ENCODE measurements around the gene GRK5. TPM values are rescaled to one million over a fixed set of nuclear protein-coding genes. Genes with fewer than 3 reads are reported as not detected.

GRK5 gene
- total RNA-seq, 1 experiment from 2014 or later: 58.2 TPM

- TF ChIP-seq EZH2 (IDR thresholded peaks at IDR 0.05; ENCODE audit: borderline replicate concordance, low read depth, low read length, poor library complexity, severe bottlenecking) (no peak), CTCF (conservative IDR thresholded peaks at IDR 0.05; ENCODE audit: low read depth, low read length) (no peak)
- Histone ChIP-seq H3K27me3 (replicated peaks; ENCODE audit: insufficient read depth, low read depth, low read length, poor library complexity) (no peaks in the 10 kb centered on the region), H3K36me3 (ENCODE audit: insufficient read depth, low read length, poor library complexity, severe bottlenecking) (peaks cover 12% of the 10 kb centered on the region), H3K4me3 (ENCODE audit: low read depth, low read length, poor library complexity, severe bottlenecking) (no peak overlapping the region), H3K9me3 (ENCODE audit: low read depth, low read length, poor library complexity, severe bottlenecking) (no peaks in the 10 kb centered on the region), H3K27ac (ENCODE audit: low read depth, low read length, poor library complexity, severe bottlenecking) (no peak overlapping the region), H3K4me1 (ENCODE audit: insufficient read depth, low read length, poor library complexity, severe bottlenecking) (no peaks in the 10 kb centered on the region)
- POLR2A ChIA-PET (ENCODE audit: low non-redundant PET): no interaction called here
- intact Hi-C loops (cut with micrococcal nuclease; ENCODE audit: unreplicated experiment): no loop called here
- CTCF ChIA-PET: no interaction called here
- BruUV-seq (replicated peaks): no TSS peak
- no peak for DNase-seq (ENCODE audit: low spot score)
Observed at GRCh38 chr10:119455609-119456434, 248.5 kb downstream of the GRK5 start.

GRCh38 chr10:119456435-119456810 lies 249.1 kb downstream of the GRK5 start:
- no peaks in the 10 kb centered on the region for H3K27me3 ChIP-seq (replicated peaks; ENCODE audit: insufficient read depth, low read depth, low read length, poor library complexity)
- TF ChIP-seq EZH2 (IDR thresholded peaks at IDR 0.05; ENCODE audit: borderline replicate concordance, low read depth, low read length, poor library complexity, severe bottlenecking) (no peak), CTCF (conservative IDR thresholded peaks at IDR 0.05; ENCODE audit: low read depth, low read length) (no peak)
- ChIA-PET CTCF (no interaction called here), POLR2A (ENCODE audit: low non-redundant PET) (no interaction called here)
- no peak overlapping the region for H3K4me3 ChIP-seq (ENCODE audit: low read depth, low read length, poor library complexity, severe bottlenecking)
- peaks cover 12% of the 10 kb centered on the region for H3K36me3 ChIP-seq (ENCODE audit: insufficient read depth, low read length, poor library complexity, severe bottlenecking)
- H3K27ac ChIP-seq (ENCODE audit: low read depth, low read length, poor library complexity, severe bottlenecking): no peak overlapping the region
- intact Hi-C loops (cut with micrococcal nuclease; ENCODE audit: unreplicated experiment): no loop called here
- no peak for DNase-seq (ENCODE audit: low spot score)
- no peaks in the 10 kb centered on the region for H3K4me1 ChIP-seq (ENCODE audit: insufficient read depth, low read length, poor library complexity, severe bottlenecking)
- BruUV-seq (replicated peaks): no TSS peak
- H3K9me3 ChIP-seq (ENCODE audit: low read depth, low read length, poor library complexity, severe bottlenecking): no peaks in the 10 kb centered on the region

- BruUV-seq (replicated peaks): no TSS peak
- H3K27ac ChIP-seq (ENCODE audit: low read depth, low read length, poor library complexity, severe bottlenecking): no peak overlapping the region
- H3K36me3 ChIP-seq (ENCODE audit: insufficient read depth, low read length, poor library complexity, severe bottlenecking): peaks cover 12% of the 10 kb centered on the region
- H3K4me1 ChIP-seq (ENCODE audit: insufficient read depth, low read length, poor library complexity, severe bottlenecking): no peaks in the 10 kb centered on the region
- no peaks in the 10 kb centered on the region for H3K9me3 ChIP-seq (ENCODE audit: low read depth, low read length, poor library complexity, severe bottlenecking)
- no peak for DNase-seq (ENCODE audit: low spot score)
- TF ChIP-seq EZH2 (IDR thresholded peaks at IDR 0.05; ENCODE audit: borderline replicate concordance, low read depth, low read length, poor library complexity, severe bottlenecking) (no peak), CTCF (conservative IDR thresholded peaks at IDR 0.05; ENCODE audit: low read depth, low read length) (no peak)
- H3K27me3 ChIP-seq (replicated peaks; ENCODE audit: insufficient read depth, low read depth, low read length, poor library complexity): no peaks in the 10 kb centered on the region
- CTCF ChIA-PET: no interaction called here
- H3K4me3 ChIP-seq (ENCODE audit: low read depth, low read length, poor library complexity, severe bottlenecking): no peak overlapping the region
- POLR2A ChIA-PET (ENCODE audit: low non-redundant PET): no interaction called here
- intact Hi-C loops (cut with micrococcal nuclease; ENCODE audit: unreplicated experiment): no loop called here
Observed at GRCh38 chr10:119457966-119458766, 250.8 kb downstream of the GRK5 start.
